NCI-H226 (cell line): ENCODE data around the gene SEC22B.
"Not testable (repeated sequence)": the region's sequence is repeated elsewhere in the genome, so short reads cannot be mapped to it uniquely, and the experiment has no call there.

Experiments used
- DNase-seq: peaks from one replicate; pipeline ENCODE4 v3.0.0-alpha.2; 2015

SEC22B gene

GRCh38 chr1:120176092-120176855 is at the start of gene SEC22B:
Gene SEC22B (minus strand): TSS chr1:120176520. CDS start chr1:120176381, 139 bp downstream.
- DNase-seq, result peak; percentile 91

- not testable (repeated sequence) for DNase-seq
Observed at GRCh38 chr1:120217933-120218332, 41.6 kb upstream of the SEC22B start.

GRCh38 chr1:120217175-120217929 is 41.0 kb upstream of the SEC22B start:
- DNase-seq, result not testable (repeated sequence)

GRCh38 chr1:120213606-120214005 is 37.3 kb upstream of the SEC22B start:
- DNase-seq, result not testable (repeated sequence)

- not testable (repeated sequence) for DNase-seq
Observed at GRCh38 chr1:120210754-120211153, 34.4 kb upstream of the SEC22B start.

- DNase-seq, result not testable (repeated sequence)
Observed at GRCh38 chr1:120196863-120197775, 20.8 kb upstream of the SEC22B start.

- DNase-seq, result not testable (repeated sequence)
Observed at GRCh38 chr1:120188626-120189025, 12.3 kb upstream of the SEC22B start.

GRCh38 chr1:120182176-120182707 is 5.9 kb upstream of the SEC22B start:
- not testable (repeated sequence) for DNase-seq

- peak; percentile 64 for DNase-seq
Observed at GRCh38 chr1:120179811-120180690, 3.7 kb upstream of the SEC22B start.

- peak; percentile 54 for DNase-seq
Observed at GRCh38 chr1:120178799-120179756, 2.8 kb upstream of the SEC22B start.

GRCh38 chr1:120178058-120178457 is 1.7 kb upstream of the SEC22B start:
- not testable (repeated sequence) for DNase-seq

GRCh38 chr1:120175688-120176087 is 632 bp downstream of the SEC22B start:
- DNase-seq, result peak; percentile 1

GRCh38 chr1:120164761-120165160 is 11.6 kb downstream of the SEC22B start:
- DNase-seq, result not testable (repeated sequence)

- DNase-seq, result not testable (repeated sequence)
Observed at GRCh38 chr1:120162015-120162414, 14.3 kb downstream of the SEC22B start.

GRCh38 chr1:120158495-120158894 is 17.8 kb downstream of the SEC22B start:
- DNase-seq, result not testable (repeated sequence)

GRCh38 chr1:120158086-120158485 is 18.2 kb downstream of the SEC22B start:
- not testable (repeated sequence) for DNase-seq

- not testable (repeated sequence) for DNase-seq
Observed at GRCh38 chr1:120150138-120150822, 26.0 kb downstream of the SEC22B start.

- not testable (repeated sequence) for DNase-seq
Observed at GRCh38 chr1:120149420-120150059, 26.8 kb downstream of the SEC22B start.

- DNase-seq, result not testable (repeated sequence)
Observed at GRCh38 chr1:120145806-120146205, 30.5 kb downstream of the SEC22B start.
